HAP-1 (cell line): ENCODE data around the gene CAPN1.

Experiments
- DNase-seq, 2 experiments: peaks; one replicate each; pipeline ENCODE4 v3.0.0-alpha.2; 2016 to 2020; ENCODE audit warnings: low spot score in 2 of 2
- H3K27me3 ChIP-seq: fragments of 250-450 bp; sonication (Bioruptor Pico); 2 replicates; pipeline ENCODE4 v1.5.1; 2020; ENCODE audit warnings: low read depth, mild to moderate bottlenecking, moderate library complexity
- H3K36me3 ChIP-seq: fragments of 250-450 bp; sonication (Bioruptor Pico); replicated peaks from 2 replicates; pipeline ENCODE4 v1.5.1; 2020; ENCODE audit warnings: mild to moderate bottlenecking
- H3K4me1 ChIP-seq: fragments of 250-450 bp; sonication (Bioruptor Pico); 2 replicates; pipeline ENCODE4 v1.5.1; 2020; ENCODE audit warnings: mild to moderate bottlenecking
- H3K4me3 ChIP-seq: fragments of 250-450 bp; sonication (Bioruptor Pico); 2 replicates; pipeline ENCODE4 v1.5.1; 2020; ENCODE audit warnings: mild to moderate bottlenecking, moderate library complexity
- H3K9me3 ChIP-seq: fragments of 250-450 bp; sonication (Bioruptor Pico); 2 replicates; pipeline ENCODE4 v1.5.1; 2020; ENCODE audit warnings: mild to moderate bottlenecking, moderate library complexity
- in situ Hi-C: fragments of 300-500 bp; cut with MboI; formaldehyde crosslinking; loops from 3 replicates; pipeline ENCODE4 v1.14.3; 2020; ENCODE audit warnings: low sequenced_read_pairs, inconsistent platforms, mixed read lengths

Gene CAPN1

DNA sequence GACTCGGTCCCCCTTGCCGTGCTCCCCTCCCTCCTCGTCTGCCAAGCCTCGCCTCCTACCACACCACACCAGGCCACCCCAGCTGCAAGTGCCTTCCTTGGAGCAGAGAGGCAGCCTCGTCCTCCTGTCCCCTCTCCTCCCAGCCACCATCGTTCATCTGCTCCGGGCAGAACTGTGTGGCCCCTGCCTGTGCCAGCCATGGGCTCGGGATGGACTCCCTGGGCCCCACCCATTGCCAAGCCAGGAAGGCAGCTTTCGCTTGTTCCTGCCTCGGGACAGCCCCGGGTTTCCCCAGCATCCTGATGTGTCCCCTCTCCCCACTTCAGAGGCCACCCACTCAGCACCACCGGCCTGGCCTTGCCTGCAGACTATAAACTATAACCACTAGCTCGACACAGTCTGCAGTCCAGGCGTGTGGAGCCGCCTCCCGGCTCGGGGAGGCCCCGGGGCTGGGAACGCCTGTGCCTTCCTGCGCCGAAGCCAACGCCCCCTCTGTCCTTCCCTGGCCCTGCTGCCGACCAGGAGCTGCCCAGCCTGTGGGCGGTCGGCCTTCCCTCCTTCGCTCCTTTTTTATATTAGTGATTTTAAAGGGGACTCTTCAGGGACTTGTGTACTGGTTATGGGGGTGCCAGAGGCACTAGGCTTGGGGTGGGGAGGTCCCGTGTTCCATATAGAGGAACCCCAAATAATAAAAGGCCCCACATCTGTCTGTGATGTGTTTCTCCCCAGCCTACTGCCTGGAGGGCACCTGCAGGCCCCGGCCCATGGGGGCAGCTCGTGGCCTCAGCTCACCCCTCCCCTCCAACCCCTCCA lies 29.8 kb downstream of the CAPN1 start:
- Histone ChIP-seq H3K9me3 (no peaks in the 10 kb centered on the region), H3K4me3 (no peak overlapping the region), H3K27me3 (no peaks in the 10 kb centered on the region), H3K36me3 (peaks cover 4% of the 10 kb centered on the region; the same call in 1 of the 2 replicates), H3K4me1 (no peaks in the 10 kb centered on the region)
- in situ Hi-C loops, result no loop called here
- no peak for DNase-seq

DNA sequence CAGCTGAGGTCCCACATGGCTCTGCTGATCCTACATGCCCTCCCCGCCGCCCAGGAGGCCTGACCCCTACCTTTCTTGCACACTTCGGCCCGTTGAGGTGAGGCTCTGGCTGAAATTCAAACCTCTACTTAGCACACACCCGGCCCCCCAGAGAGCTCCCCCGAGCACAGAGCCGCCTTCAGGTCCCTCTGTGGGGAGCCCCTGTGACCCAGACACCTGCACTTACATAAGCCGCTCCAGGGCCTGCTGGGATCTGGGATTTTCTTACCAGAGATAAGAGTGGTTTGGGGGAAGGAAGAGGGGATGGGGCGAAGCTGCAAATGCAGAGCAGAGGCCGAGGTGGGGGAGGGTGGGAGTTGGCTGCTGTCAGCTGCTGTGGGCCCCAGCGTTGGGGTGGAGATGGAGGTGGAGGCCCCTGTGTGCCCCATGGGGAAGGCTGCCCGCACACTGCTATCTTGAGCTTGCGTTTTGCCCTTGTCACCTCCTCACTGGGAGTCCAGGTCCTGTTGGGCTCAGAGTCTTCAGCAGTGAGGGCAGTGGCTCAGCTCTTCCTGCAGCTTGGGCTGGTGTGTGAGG lies 30.6 kb downstream of the CAPN1 start:
- Histone ChIP-seq H3K27me3 (no peaks in the 10 kb centered on the region), H3K4me1 (no peaks in the 10 kb centered on the region), H3K36me3 (peaks cover 4% of the 10 kb centered on the region; the same call in 1 of the 2 replicates), H3K9me3 (no peaks in the 10 kb centered on the region), H3K4me3 (no peak overlapping the region)
- in situ Hi-C loops, result no loop called here
- DNase-seq, result no peak

DNA sequence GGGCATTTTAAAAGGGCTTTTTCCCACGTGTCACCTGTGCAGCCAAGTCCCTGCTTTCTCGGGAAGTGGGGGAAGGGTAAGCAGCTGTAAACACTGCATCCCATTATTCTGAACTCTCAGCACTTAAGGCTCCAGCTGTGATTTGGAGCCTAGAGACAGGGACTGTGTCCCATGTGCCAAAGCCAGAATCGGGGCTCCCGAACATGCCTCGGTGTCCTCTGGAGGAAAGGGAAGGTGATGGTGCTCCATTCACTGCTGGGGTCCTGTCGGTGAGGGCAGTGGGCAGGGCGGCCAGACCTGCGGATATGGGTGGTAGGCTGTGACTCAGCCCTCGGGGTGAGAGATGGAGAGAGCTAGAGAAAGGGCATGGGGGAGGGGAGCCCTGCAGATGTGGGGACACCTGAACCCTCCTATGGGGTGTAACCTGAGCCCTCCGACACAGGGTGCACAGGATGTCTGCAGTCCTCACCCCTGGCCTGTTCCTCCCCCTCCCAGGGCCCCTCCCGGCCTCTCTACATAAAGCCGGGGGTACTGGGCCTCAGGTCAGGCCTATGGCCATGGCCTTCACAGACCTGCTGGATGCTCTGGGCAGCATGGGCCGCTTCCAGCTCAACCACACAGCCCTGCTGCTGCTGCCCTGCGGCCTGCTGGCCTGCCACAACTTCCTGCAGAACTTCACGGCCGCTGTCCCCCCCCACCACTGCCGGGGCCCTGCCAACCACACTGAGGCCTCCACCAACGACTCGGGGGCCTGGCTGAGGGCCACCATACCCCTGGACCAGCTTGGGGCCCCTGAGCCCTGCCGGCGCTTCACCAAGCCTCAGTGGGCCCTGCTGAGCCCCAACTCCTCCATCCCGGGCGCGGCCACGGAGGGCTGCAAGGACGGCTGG lies 31.8 kb downstream of the CAPN1 start:
- DNase-seq, result no peak
- Histone ChIP-seq H3K36me3 (peaks cover 4% of the 10 kb centered on the region; the same call in 1 of the 2 replicates), H3K4me3 (no peak overlapping the region), H3K4me1 (no peaks in the 10 kb centered on the region), H3K9me3 (no peaks in the 10 kb centered on the region), H3K27me3 (no peaks in the 10 kb centered on the region)
- in situ Hi-C loops, result no loop called here

DNA sequence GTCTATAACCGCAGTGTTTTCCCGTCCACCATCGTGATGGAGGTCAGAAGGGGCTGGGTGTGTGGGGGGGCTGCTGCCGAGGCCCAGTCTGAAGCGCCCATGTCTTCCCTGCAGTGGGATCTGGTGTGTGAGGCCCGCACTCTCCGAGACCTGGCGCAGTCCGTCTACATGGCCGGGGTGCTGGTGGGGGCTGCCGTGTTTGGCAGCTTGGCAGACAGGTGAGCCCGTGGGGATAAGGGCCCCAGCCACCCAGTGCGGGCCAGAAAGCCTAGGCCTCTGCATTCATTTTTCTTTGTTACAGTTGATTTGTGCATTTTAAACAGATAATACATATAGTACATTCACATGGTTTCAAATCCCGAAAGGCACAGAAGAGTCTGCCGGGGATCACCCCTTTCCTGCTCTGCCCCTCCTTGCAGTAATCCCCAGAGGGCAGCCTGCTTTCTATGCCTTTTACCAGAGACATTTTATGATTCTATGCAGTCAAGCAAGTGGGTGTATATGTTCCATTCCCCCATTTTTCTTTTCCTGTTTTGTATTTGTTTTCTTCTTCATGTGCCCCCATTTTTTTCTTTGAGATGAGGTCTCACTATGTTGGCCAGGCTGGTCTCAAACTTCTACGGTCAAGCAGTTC lies 32.6 kb downstream of the CAPN1 start:
- DNase-seq, result no peak
- H3K4me1 ChIP-seq, result no peaks in the 10 kb centered on the region
- H3K9me3 ChIP-seq, result no peaks in the 10 kb centered on the region
- H3K4me3 ChIP-seq, result no peak overlapping the region
- H3K27me3 ChIP-seq, result no peaks in the 10 kb centered on the region
- peaks cover 4% of the 10 kb centered on the region; the same call in 1 of the 2 replicates for H3K36me3 ChIP-seq
- in situ Hi-C loops, result no loop called here

DNA sequence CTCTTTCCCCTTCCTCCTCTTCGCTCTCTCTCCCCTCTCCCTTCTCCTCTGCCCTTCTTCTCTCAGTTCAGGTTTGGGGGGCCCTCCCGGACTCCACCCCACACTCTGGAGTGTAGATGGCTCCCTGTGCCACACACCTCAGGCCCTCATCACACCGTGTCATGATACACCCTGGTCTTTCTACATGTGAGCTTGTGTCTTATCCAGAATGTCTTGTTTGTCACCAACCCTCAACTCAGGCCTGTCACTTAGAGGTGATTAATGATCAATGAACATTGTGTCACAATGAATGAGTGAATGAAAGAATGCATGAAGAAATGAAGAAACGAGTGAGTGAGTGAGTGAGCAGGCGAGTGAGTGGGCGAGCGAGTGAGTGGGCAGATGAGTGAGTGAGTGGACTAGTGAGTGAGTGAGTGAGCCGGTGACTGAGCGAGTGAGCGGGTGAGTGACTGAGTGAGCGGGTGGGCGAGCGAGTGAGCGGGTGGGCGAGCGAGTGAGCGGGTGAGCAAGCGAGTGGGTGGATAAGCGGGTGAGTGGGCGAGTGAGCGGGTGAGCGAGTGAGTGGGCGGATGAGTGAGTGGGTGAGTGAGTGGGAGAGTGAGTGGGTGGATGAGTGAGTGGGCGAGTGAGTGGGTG lies 33.8 kb downstream of the CAPN1 start:
- no peaks in the 10 kb centered on the region for H3K9me3 ChIP-seq
- H3K4me3 ChIP-seq, result no peak overlapping the region
- DNase-seq, result no peak
- peaks cover 4% of the 10 kb centered on the region for H3K4me1 ChIP-seq
- H3K27me3 ChIP-seq, result no peaks in the 10 kb centered on the region
- in situ Hi-C loops, result no loop called here
- H3K36me3 ChIP-seq, result 0 out of 2 replicates have a peak, but pooled peaks cover 4% of the 10 kb centered on the region

DNA sequence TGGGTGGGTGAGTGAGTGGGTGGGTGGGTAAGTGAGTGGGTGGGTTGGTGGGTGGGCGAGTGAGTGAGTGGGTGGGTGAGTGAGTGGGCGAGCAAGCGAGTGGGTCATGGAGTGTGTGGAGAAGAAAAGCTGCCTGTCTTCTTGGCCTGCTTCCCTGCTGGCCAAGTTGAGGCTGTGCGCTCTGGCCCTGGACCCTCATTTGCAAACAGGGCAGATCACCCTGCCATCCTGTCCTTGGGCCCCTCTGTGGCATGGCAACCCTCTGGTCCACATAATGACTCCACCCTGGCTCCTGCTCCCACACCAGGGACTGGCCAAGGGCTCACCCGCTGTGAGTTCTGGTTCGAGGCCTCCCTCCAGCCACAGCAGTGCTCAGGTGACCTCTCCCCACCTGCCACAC lies 35.1 kb downstream of the CAPN1 start:
- no peak for DNase-seq
- Histone ChIP-seq H3K27me3 (no peaks in the 10 kb centered on the region), H3K4me3 (no peak overlapping the region), H3K9me3 (no peaks in the 10 kb centered on the region), H3K36me3 (no peaks in the 10 kb centered on the region), H3K4me1 (peaks cover 4% of the 10 kb centered on the region)
- in situ Hi-C loops, result no loop called here

DNA sequence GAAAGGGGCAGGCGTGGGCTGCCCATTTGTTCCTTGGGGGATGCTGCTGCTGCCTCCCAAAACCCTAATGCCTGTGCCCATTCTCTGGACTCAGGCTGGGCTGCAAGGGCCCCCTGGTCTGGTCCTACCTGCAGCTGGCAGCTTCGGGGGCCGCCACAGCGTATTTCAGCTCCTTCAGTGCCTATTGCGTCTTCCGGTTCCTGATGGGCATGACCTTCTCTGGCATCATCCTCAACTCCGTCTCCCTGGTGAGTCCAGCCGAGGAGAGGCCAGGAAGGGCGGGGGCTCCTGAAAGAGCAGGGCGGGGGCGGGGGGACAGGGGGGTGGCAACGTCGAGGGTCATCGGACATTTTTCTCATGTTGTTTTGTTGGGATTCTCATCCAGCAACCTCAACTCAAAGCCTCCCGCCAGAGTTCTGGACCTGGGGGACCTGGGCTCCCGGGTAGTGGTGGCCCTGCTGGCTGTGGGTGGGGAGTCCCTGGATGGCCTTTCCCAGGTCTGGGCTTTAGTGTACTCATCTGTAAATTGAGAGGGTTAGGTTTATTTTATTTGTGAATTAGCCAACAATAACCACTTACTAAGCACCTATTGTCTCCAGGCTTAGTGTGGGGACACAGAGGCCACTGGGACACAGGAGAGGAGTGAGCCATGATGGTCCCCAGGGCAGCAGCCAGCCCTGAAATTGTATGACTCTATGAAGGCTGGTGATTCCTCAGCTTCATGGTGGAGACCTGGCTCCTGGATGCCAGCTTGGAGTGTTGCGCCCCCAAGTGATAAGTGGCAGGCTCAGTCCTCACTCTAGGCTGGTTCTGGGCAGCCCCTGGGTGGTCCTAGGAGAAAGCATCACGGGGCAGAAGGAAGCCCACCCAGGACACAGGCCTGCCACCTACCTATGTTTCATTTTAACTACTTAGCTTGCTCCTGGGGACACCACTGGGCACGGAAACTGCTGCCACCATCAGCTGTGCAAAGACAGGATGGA lies 36.0 kb downstream of the CAPN1 start:
- DNase-seq, result no peak
- H3K36me3 ChIP-seq, result no peaks in the 10 kb centered on the region
- no peaks in the 10 kb centered on the region for H3K27me3 ChIP-seq
- H3K9me3 ChIP-seq, result no peaks in the 10 kb centered on the region
- H3K4me3 ChIP-seq, result no peak overlapping the region
- in situ Hi-C loops, result no loop called here
- peaks cover 4% of the 10 kb centered on the region for H3K4me1 ChIP-seq

DNA sequence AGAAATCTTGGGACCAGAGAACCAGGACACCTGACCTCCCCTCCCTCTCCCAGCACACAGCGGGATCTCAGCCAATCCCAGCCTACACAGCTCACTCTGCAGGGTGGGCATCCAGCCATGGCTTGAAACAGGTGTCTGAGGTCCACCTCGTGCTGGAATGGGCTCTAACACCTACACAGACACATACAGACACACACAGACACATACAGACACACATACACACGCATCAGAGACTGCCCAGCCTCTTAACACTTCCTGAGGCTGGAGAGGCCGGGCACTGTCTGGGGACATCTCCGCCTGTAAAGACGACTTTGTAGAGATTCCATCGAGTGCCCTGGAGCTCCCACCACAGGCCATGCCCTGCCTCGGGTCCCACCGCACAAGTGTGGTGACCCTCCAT lies 36.7 kb downstream of the CAPN1 start:
- Histone ChIP-seq H3K4me1 (peaks cover 4% of the 10 kb centered on the region), H3K27me3 (no peaks in the 10 kb centered on the region), H3K4me3 (no peak overlapping the region), H3K36me3 (no peaks in the 10 kb centered on the region), H3K9me3 (no peaks in the 10 kb centered on the region)
- DNase-seq, result no peak
- in situ Hi-C loops, result no loop called here

DNA sequence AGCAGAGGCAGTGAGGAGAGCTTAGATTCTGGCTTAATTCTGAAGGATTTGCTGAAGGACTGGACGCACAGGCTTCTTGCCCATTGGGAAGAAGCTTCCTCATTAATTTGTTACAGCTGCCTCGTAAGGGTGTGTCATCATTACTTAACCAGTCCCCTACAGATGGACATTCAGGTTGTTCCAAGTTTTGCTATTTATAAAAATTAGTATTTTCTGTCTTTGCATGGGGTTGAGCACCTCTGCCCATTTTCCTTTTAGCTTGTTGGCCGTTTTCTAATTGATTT lies 38.1 kb downstream of the CAPN1 start:
- H3K36me3 ChIP-seq, result no peaks in the 10 kb centered on the region
- H3K4me3 ChIP-seq, result no peak overlapping the region
- no peaks in the 10 kb centered on the region for H3K9me3 ChIP-seq
- no peak for DNase-seq
- in situ Hi-C loops, result no loop called here
- H3K27me3 ChIP-seq, result no peaks in the 10 kb centered on the region
- H3K4me1 ChIP-seq, result peaks cover 4% of the 10 kb centered on the region

DNA sequence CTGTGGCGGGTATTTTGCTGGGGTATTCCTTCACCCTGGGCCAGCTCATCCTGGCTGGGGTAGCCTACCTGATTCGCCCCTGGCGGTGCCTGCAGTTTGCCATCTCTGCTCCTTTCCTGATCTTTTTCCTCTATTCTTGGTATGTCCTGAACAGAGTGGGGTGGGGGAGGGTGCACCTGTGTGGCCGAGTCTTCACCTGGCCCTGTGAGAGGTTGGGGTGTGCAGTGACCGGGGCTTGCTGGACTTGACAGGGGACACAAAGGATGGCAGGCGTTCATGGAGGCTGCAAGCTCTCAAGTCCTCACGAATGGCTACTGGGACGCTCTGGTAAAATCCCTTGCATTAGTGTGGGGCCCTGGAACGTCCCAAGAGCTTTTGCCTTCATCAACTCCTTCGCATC lies 39.3 kb downstream of the CAPN1 start:
- H3K9me3 ChIP-seq, result no peaks in the 10 kb centered on the region
- peaks cover 14% of the 10 kb centered on the region for H3K4me1 ChIP-seq
- in situ Hi-C loops, result no loop called here
- no peak for DNase-seq
- H3K36me3 ChIP-seq, result no peaks in the 10 kb centered on the region
- no peaks in the 10 kb centered on the region for H3K27me3 ChIP-seq
- no peak overlapping the region for H3K4me3 ChIP-seq

DNA sequence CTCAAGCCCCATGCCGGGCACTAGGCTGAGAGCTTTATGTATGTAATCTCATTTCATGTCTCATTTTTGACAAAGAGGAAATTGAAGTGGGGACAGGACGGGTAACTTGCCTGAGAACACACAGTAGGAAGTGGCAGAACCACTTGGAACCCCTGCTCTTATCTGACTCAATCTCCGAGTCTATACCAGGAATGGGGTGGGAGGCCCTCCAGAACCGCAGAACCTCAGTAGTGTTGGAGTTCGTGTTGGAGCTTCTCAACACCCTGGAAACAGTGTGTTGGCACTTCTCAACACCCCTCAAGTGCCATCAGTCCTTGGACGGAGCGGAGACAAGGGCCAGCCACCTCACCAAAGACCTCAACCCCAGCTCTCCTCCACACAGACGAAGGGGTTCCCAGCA lies 41.3 kb downstream of the CAPN1 start:
- Histone ChIP-seq H3K9me3 (no peaks in the 10 kb centered on the region), H3K27me3 (no peaks in the 10 kb centered on the region), H3K4me1 (peaks cover 16% of the 10 kb centered on the region), H3K4me3 (no peak overlapping the region), H3K36me3 (no peaks in the 10 kb centered on the region)
- in situ Hi-C loops, result no loop called here
- no peak for DNase-seq

DNA sequence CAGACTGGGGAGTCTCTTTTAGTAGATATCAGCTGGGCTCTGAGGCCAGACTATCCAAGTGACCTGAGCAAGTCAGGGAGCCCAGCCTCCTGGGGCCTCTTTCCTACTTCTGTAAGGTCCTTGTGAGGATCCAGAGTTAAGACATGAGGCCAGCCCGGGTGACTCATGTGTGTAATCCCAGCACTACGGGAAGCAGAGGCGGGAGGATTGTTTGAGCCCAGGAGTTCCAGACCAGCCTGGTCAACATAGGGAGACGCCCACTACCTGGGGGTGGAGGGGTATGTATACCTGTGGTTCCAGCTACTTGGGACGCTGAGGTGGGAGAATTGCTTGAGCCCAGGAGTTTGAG lies 43.2 kb downstream of the CAPN1 start:
- Histone ChIP-seq H3K27me3 (no peaks in the 10 kb centered on the region), H3K36me3 (no peaks in the 10 kb centered on the region), H3K9me3 (no peaks in the 10 kb centered on the region), H3K4me1 (peaks cover 13% of the 10 kb centered on the region), H3K4me3 (peak overlapping the region; percentile 30; the same call in 1 of the 2 replicates)
- in situ Hi-C loops, result no loop called here
- DNase-seq, result peak in 1 of 2 experiments; percentile 37
